Skeletal muscle satellite cell (primary cell): ENCODE results near the gene URB1.
A peak's percentile ranks its signal among the peaks of the same experiment; 100 is the strongest.

Experiments used
- H3K27me3 ChIP-seq: 2 replicates; pipeline ENCODE4 v1.7.0; 2013; ENCODE audit warnings: low read length; ENCODE audit not compliant: control insufficient read depth, insufficient read depth
- H3K36me3 ChIP-seq: 2 replicates; pipeline ENCODE4 v1.7.0; 2013; ENCODE audit warnings: mild to moderate bottlenecking, control low read depth, low read length; ENCODE audit not compliant: insufficient read depth
- H3K4me1 ChIP-seq: 2 replicates; pipeline ENCODE4 v1.7.0; 2013; ENCODE audit warnings: low read length; ENCODE audit not compliant: control insufficient read depth, insufficient read depth
- H3K4me2 ChIP-seq: 2 replicates; pipeline ENCODE4 v1.7.0; 2013; ENCODE audit warnings: mild to moderate bottlenecking, low read length
- H3K4me3 ChIP-seq: 2 replicates; pipeline ENCODE4 v1.7.0; 2013; ENCODE audit warnings: low read length
- H3K9ac ChIP-seq: 2 replicates; pipeline ENCODE4 v1.7.0; 2013; ENCODE audit warnings: mild to moderate bottlenecking, low read depth, low read length, moderate library complexity
- H3K9me3 ChIP-seq: replicated peaks from 2 replicates; pipeline ENCODE4 v1.7.0; 2013; ENCODE audit warnings: mild to moderate bottlenecking, control low read depth, low read length

The URB1 gene

DNA sequence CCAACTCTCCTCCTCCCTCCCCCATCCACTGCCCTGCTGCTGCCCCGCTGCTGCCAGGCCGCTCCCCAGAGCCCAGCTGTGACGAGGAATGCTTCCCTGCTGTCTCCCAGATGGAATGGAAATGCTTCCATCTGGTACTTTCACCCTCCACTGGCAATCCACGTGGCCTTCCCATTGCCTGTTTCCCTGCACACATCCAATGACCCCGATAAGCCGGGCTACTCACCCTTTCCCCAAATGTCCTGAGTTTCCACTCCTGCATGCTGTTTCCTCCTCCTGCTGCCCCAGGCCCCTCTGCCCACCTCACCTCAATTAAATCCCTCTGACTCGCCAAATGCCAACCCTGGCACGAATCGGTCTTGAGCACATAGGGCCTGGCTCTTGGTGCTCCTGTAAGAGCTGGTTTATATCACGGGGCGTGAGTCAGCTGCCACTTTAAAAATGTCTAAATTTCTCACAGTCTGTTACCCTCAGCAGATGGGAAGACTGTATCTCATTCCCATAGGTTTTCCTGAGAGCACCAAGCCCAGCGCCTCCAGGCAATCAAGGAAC, 57.8 kb downstream of the URB1 start:
- Histone ChIP-seq H3K36me3 (peaks cover 68% of the 10 kb centered on the region), H3K9ac (peak overlapping the region; percentile 32), H3K27me3 (no peaks in the 10 kb centered on the region), H3K4me3 (no peak overlapping the region), H3K4me2 (peak overlapping the region; percentile 10), H3K9me3 (peaks cover 3% of the 10 kb centered on the region), H3K4me1 (peaks cover 48% of the 10 kb centered on the region)

DNA sequence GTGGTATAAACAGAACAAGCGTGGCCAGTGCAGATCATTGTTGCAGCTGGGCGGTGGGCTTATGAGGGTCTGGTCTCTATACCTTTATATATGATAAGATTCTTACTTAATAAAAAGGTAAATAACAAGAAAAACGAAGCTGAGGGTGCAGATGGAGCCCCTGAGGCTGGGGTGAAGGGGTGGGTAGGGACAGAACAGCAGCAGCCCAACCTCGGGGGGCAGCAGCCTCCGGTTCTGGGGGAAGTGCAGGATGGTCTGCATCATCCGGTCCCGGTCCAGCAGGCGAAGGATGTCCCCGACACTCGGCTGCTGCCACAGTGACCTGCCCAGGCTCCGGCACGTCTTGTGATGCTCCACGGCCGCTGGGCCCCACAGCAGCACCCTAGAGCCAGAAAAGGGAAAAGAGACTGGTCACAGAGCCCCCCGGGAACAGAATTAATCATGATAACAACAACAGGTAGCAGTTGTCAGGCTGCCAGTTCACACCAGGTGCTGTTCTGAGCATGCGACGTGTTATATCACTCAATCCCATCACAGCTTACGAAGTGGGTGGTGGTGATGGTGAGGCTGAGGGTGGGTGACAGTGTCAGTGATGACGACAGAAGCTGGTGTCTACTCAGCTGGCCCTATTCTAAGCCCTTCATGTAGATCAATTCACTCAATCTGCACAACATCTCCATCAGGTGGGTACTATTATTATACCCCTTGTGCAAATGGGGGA, 58.7 kb downstream of the URB1 start:
- Histone ChIP-seq H3K4me1 (peaks cover 53% of the 10 kb centered on the region), H3K4me2 (no peak overlapping the region), H3K9me3 (peaks cover 3% of the 10 kb centered on the region), H3K4me3 (no peak overlapping the region), H3K36me3 (peaks cover 73% of the 10 kb centered on the region), H3K9ac (no peak overlapping the region), H3K27me3 (no peaks in the 10 kb centered on the region)

DNA sequence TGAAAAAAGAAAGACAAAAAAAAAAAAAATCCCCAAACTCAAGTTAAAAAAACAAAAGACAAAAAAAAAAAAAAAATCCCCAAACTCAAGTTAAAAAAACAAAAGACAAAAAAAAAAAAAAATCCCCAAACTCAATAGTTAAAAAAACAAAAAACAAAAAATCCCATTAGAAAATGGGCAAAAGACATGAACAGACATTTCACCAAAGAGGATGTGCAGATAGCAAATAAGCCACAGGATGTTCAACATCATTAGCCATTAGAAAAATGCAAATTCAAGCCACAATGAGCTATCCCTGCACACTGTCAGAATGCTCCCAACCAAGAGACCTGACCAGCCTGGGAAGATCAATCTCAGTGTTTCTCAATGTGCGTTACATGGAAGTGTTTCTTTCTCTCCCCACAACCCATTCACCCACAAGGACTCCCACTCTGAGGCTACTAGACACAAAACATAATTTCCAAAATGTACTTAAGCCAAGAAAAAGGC, 60.3 kb downstream of the URB1 start:
- H3K9ac ChIP-seq: no peak overlapping the region
- peaks cover 56% of the 10 kb centered on the region for H3K4me1 ChIP-seq
- H3K9me3 ChIP-seq: peaks cover 3% of the 10 kb centered on the region
- no peak overlapping the region for H3K4me3 ChIP-seq
- no peak overlapping the region for H3K4me2 ChIP-seq
- H3K27me3 ChIP-seq: no peaks in the 10 kb centered on the region
- H3K36me3 ChIP-seq: peaks cover 67% of the 10 kb centered on the region

DNA sequence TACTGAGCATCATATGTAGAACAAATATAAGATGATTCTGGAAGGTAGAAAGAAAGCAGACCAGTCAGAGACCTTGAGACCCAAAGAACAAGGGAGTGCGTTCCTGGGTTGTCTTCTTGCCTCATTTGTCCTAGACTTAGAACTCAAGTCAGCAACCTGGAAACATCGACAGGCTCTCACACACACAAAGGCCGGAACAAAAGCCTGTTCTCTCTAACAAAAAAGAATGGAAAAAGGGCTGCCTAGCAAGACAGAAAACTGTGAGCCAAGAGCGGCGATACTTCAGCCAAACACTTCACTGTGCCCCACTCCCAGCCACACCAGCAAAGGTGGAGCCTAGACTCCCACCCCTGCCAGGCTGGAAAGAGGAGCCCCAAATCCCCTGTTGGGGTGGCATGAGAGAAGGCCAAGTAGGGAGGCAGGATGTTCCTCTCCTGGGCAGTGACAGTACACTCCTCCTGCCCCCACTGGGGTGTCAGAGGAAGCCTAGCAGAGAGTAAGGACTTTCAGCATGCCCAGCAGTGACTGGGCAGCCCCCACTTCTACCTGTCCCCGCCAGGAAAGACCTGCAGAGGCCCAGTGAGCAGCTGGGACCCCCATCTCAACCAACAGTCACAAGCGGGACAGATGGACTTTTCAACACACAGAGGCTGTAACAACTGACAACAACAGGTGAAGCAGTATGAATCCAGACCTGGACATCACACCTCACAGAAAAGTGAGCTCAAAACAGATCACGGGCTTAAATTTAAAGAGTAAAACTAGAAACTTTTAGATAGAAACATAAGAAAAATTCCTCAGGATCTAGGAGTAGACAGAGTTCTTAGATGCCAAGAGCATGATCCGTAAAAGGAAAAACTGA, 61.1 kb downstream of the URB1 start:
- Histone ChIP-seq H3K4me1 (peaks cover 48% of the 10 kb centered on the region), H3K9me3 (peaks cover 3% of the 10 kb centered on the region), H3K4me2 (no peak overlapping the region), H3K9ac (no peak overlapping the region), H3K27me3 (no peaks in the 10 kb centered on the region), H3K4me3 (no peak overlapping the region), H3K36me3 (peaks cover 74% of the 10 kb centered on the region)

DNA sequence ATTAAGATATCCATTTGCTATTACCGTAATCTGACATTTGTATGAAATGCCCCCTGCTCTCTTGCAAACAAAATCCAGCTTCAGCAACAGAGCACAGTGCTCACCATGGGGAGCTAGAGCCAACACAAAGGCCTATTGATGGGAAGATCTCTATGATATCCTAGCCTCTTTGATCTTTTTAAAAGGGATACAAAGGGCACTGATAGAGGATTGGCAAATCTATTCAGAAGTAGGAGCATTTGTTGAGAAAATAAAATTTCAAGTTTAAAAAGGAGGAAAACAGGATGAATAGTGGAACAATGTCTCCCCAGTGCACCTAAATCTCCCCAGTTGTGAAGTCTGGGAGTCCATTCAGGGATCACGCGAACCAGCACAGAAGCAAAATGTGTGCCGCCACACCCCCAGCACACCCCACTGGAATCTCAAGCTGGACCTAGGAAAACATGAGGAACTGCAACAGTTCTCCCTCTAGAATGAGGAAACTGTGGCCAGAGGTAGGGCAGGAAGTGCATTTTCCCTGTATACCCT, 62.0 kb downstream of the URB1 start:
- peaks cover 3% of the 10 kb centered on the region for H3K9me3 ChIP-seq
- no peak overlapping the region for H3K4me2 ChIP-seq
- H3K4me1 ChIP-seq: peaks cover 39% of the 10 kb centered on the region
- no peak overlapping the region for H3K4me3 ChIP-seq
- peaks cover 74% of the 10 kb centered on the region for H3K36me3 ChIP-seq
- H3K9ac ChIP-seq: no peak overlapping the region
- no peaks in the 10 kb centered on the region for H3K27me3 ChIP-seq

DNA sequence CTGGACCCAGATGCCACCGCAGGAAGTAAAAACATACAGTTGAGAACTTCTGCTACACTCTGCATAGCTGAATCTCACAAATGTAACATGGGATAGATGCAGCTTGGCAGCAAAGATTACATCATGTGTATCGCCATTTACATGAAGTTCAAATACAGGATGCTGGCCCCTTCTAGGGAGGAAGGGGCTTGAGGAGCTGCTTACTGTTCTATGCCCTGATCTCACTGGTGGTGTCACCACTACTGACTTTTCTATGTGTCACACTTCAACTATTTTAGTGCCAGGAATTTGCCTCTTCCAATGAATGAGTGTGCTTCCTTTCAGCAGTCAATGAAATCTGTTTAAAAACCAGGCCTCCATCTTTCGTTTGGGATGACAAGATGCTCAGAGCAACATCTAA, 63.0 kb downstream of the URB1 start:
- Histone ChIP-seq H3K27me3 (no peaks in the 10 kb centered on the region), H3K4me1 (peaks cover 29% of the 10 kb centered on the region), H3K4me2 (no peak overlapping the region), H3K36me3 (peaks cover 77% of the 10 kb centered on the region), H3K9ac (no peak overlapping the region), H3K9me3 (peaks cover 3% of the 10 kb centered on the region), H3K4me3 (no peak overlapping the region)

DNA sequence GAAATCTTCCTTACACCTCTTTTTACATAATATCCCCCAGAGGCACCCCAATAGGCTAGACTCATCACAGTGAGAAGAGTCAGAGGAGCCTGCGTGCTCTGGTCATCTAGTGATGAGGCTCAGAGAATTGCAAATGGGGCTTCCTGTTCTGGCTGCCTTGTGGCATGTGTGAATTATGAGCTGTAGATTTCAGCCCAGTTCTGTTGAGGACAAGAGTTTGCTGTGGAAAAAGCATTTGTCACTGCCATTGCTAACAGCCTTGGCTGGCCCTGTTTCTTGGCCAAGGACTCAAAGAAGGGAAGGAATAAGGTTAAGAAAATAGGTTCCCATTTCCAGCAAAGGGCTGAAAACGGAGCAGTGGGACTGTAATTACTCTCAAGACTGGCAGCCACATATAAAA, 63.5 kb downstream of the URB1 start:
- H3K36me3 ChIP-seq: peaks cover 77% of the 10 kb centered on the region
- no peaks in the 10 kb centered on the region for H3K27me3 ChIP-seq
- H3K4me2 ChIP-seq: no peak overlapping the region
- H3K4me3 ChIP-seq: no peak overlapping the region
- H3K9me3 ChIP-seq: peaks cover 3% of the 10 kb centered on the region
- H3K4me1 ChIP-seq: peaks cover 25% of the 10 kb centered on the region
- H3K9ac ChIP-seq: peak overlapping the region; percentile 42

DNA sequence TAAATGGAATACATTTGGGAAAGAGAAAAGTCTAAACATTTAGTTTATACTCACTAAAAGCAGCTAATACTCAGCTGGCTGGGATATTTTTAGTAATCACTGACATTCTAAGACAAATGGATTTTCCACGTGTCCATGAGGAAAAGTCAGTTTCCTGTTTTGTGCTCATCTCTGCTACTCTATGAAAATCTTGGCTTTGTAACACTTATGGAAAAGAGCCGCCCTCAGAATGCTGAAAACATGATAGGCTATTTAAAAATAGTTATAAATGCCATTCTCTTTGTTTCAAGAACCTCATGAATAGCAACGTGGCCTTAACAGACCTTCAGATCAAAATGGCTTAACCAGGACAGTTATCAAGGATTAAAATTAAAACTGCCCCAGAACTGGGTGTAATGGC, 64.2 kb downstream of the URB1 start:
- Histone ChIP-seq H3K4me1 (peaks cover 25% of the 10 kb centered on the region), H3K27me3 (no peaks in the 10 kb centered on the region), H3K36me3 (peaks cover 77% of the 10 kb centered on the region)

DNA sequence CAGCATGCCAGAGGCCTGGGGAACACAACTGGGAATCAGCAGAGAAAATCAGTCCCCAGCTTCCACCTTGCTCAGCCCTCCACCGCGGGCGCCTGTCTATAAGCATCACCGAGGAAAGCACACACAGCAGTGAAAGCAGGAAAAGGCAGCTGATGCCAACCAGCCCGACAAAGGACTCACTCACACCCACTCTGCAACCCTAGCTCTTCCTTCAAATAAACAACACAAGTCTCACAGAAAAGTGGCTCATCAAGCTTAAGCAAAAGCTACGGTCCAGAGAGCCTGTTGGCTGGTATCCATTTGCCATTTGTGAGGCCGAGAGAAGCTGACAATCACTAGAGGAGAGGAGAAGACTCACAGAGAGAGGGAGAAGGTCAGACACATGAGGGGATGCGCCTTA, 67.1 kb downstream of the URB1 start:
- H3K9ac ChIP-seq: no peak overlapping the region
- H3K27me3 ChIP-seq: no peaks in the 10 kb centered on the region
- no peak overlapping the region for H3K4me2 ChIP-seq
- H3K4me3 ChIP-seq: no peak overlapping the region
- H3K9me3 ChIP-seq: no peaks in the 10 kb centered on the region
- H3K36me3 ChIP-seq: peaks cover 80% of the 10 kb centered on the region
- peaks cover 28% of the 10 kb centered on the region for H3K4me1 ChIP-seq

More for the DNA sequence above, 64.2 kb downstream of the URB1 start:
- no peak overlapping the region for H3K4me2 ChIP-seq
- peaks cover 3% of the 10 kb centered on the region for H3K9me3 ChIP-seq
- H3K4me3 ChIP-seq: no peak overlapping the region
- H3K9ac ChIP-seq: peak overlapping the region; percentile 42

DNA sequence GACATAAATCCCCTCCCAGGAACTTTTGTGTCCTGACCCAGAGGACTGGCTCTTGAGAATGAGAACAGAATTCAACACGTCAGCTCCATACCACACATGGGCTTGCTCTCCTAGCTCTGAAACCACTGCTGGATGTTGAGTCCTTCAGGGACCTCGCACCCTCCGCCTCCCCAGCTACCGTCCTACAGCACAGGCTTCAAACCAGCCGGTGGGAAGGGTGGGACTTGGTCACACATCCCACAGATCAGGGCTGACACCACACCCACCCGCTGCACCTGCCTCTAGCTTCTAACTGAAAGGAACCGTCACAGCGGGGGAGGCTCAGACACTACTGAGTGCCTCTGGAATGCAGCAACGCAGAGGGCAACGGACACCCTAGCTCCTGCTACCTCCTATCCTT, 70.1 kb downstream of the URB1 start:
- no peaks in the 10 kb centered on the region for H3K27me3 ChIP-seq
- no peaks in the 10 kb centered on the region for H3K9me3 ChIP-seq
- peaks cover 95% of the 10 kb centered on the region for H3K36me3 ChIP-seq
- no peak overlapping the region for H3K9ac ChIP-seq
- H3K4me1 ChIP-seq: peaks cover 3% of the 10 kb centered on the region
- H3K4me2 ChIP-seq: no peak overlapping the region
- no peak overlapping the region for H3K4me3 ChIP-seq

DNA sequence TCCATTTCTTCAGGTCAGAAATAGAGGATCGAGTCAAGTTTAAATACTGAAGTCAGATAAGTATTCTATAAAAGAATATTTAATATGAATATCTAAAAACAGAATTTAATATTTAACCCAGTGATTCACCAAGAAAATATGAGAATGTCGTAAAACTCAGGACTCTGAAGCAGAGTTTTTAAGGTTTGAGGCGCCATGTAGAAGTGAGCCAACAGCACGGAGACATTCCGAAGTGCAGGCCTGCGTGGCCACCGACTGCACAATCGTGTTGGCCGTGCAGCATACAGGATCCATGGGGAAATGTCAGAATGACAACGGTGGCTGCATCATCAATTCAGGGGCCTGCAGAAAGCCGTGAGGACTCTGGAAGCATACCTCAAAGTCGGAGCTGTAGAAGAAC, 70.7 kb downstream of the URB1 start:
- Histone ChIP-seq H3K9me3 (no peaks in the 10 kb centered on the region), H3K4me3 (no peak overlapping the region), H3K9ac (no peak overlapping the region), H3K27me3 (no peaks in the 10 kb centered on the region), H3K36me3 (peaks cover 95% of the 10 kb centered on the region), H3K4me1 (peaks cover 2% of the 10 kb centered on the region), H3K4me2 (no peak overlapping the region)
